GOT3 (cell line): Measurements from ENCODE around the gene ACTR6.
"Not testable (repeated sequence)": the region's sequence is repeated elsewhere in the genome, so short reads cannot be mapped to it uniquely, and the experiment has no call there.

Experiments
- DNase-seq: peaks from one replicate; lab custom pipeline; 2025; ENCODE audit warnings: mixed read lengths; lab: John Stamatoyannopoulos, UW

ACTR6 gene

GRCh38 chr12:100184549-100185145, 16.0 kb upstream of the ACTR6 start:
- no peak for DNase-seq

- DNase-seq = no peak
These were observed 15.2 kb upstream of the ACTR6 start for GRCh38 chr12:100185361-100185894.

GRCh38 chr12:100186071-100186470, 14.5 kb upstream of the ACTR6 start:
- DNase-seq = no peak

- DNase-seq = no peak
These were observed 13.5 kb upstream of the ACTR6 start for GRCh38 chr12:100187068-100187467.

GRCh38 chr12:100187857-100188519, 12.6 kb upstream of the ACTR6 start:
- no peak for DNase-seq

DNA sequence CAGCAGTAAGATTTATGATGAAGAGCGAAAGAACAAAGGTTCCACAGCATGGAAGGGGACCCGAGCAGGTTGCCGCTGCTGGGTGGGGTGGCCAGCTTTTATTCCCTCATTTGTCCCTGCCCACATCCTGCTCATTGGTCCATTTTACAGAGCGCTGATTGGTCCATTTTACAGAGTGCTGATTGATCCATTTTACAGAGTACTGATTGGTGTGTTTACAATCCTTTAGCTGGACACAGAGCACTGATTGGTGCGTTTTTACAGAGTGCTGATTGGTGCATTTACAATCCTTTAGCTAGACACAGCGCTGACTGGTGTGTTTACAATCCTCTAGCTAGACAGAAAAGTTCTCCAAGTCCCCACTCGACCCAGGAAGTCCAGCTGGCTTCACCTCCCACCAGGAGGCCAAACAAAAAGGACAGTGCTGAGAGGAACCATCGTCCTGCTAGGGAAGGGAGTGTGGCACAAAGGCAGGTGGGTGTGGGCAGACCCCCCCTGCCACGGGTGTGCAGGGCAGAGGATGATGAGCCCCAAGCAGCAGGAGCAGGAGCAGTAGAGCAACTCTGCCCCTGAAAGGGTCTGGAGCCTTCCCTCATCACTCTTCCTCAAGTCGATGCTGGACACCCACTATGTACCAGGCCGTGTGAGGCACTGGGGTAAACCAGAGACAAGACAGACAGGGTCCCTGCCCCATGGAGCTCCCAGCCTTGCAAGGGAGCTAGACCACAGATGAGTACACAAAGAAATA, 11.6 kb upstream of the ACTR6 start:
- DNase-seq = not testable (repeated sequence)

DNA sequence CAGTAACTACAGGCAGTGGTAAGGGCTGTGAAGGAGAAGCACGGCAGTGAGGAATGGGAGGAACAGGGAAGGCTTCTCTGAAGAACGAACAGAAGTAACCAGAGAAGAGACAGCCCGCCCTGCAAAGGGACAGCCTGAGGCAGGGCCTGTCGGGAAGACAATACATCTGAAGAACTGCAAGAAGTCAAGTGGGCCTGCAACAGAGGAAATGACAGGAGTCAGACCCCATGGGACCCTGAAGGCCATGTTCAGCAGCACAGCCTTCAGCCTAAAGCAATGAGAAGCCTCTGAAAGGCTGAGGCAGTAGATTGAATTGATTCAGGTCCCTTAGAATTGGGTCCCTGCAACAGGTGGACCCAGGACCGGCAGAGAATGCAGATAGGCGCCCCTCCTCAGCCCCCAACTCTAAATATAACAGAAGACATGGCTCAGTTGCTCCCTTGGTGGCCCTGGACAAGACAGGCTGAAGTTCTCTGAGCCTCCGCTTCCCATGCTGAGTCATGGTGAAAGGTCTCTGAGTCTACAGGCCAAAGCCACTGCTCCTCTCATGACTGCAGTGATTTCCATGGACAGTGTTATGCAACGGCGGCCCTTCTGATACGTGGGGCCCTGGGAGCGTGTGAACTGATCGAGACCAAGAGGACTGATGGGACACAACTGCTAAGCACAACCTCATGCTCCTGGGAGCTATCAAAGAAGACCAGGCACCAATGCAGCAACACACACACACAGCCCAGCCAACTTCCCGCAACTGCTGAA, 10.8 kb upstream of the ACTR6 start:
- DNase-seq = no peak

DNA sequence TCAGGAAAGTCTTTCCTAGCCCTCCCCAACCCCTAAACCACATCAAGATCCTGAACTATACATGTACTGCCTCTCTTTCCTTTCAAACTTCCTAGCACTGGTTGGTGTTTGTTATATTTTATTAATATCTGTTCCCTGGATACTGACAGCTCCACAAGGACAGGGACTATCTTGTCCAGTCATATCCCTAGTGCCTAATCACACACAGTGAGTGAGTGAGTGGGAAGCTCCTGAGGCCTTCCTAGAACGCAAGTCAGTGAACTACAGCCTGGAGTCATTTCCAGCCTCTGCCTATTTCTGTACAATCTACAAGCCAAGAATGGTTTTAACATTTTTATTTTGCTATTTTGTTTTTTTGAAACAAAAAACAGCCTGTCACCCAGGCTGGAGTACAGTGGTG, 7.5 kb upstream of the ACTR6 start:
- no peak for DNase-seq

DNA sequence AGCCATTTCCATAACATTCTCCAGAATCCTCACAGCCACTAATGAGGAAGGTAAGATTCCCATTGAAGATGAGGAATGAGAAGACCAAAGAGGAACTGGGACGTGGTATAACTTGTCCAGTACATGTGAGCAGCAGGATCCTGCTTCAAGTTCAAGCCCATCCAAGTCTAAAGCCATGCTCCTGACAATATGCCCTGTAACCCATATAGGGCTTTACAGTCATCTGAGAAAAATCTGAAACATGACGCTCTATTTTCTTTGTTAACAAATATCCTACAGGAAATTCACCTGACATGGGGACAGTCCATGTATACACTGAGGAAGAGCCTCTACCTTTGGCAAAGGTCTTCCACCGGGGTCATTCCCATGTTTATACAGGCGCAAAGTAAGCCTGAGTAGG, 3.1 kb upstream of the ACTR6 start:
- no peak for DNase-seq

DNA sequence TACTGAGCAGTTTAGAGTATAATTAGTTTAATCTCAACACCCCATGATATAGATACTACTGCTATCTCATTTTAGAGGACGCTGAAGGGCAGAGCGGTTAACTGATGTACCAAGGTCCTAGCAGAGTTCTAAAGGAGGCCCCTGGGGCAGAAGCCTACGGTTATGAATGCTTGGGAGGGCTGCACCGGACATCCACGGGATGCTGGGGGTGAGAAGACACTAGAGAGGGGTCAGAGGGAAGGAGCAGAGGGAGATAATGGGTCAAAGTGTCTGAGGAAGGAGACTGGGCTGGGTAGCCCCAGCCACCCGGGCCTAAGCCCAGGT, 1.6 kb upstream of the ACTR6 start:
- DNase-seq = no peak

DNA sequence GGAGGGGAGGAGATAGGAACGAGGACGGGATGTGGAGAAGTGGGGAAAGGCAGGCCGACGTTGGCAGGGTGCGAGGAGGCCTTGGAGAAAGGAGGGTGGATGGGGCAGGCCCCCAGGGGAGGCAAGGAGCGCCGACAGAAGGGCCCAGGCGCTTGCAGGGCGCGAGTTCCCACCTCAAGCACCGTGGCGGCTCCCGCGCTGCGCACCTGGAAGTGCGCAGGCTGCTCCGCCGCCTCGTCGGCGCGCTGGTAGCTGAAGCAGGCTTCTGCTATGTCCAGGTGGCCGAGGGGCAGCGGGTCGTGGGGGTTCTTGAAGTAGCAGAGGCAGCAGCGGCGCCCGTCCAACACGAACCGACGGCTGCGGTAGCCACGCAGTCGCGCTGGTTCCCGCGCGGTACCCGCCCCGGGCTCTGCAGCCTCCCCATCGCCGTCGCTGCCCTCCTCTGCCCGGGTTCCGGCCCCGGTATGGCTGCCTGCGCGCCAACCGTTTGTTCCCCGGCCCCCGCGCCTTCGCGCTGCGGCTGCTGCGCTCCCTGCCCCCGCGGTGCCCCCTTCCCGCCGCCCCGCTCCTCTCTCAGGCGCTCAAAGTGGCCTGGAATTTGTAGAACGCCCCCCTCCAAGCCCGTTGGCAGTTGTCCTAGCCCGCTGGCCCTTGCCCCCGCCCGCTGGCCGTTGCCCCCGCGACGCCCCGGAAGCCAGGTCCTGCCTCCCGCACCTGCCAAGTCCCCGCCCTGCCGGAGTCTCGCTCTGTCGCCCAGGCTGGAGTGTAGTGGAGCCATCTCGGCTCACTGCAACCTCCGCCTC, 1.1 kb upstream of the ACTR6 start:
- DNase-seq = no peak

GRCh38 chr12:100201604-100202423, 1.2 kb downstream of the ACTR6 start:
- DNase-seq = no peak

GRCh38 chr12:100207311-100207710, 6.7 kb downstream of the ACTR6 start:
- no peak for DNase-seq

DNA sequence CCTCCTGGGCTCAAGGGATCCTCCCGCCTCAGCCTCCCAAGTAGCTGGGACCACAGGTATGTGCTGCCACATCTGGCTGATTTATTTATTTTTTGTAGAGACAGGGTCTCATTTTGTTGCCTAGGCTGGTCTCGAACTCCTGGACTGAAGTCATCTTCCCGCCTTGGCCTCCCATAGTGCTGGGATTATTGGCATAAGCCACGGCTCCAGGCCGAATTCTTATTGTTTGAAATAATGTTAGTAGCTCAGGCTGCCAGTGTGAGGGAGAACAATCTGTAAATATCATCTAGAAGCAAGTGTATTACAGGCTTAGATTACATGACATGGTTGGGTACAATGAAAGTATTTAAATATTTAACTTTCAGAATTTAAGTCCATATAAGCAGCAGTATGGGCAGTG, 8.2 kb downstream of the ACTR6 start:
- no peak for DNase-seq

GRCh38 chr12:100211698-100212097, 11.1 kb downstream of the ACTR6 start:
- DNase-seq = no peak

DNA sequence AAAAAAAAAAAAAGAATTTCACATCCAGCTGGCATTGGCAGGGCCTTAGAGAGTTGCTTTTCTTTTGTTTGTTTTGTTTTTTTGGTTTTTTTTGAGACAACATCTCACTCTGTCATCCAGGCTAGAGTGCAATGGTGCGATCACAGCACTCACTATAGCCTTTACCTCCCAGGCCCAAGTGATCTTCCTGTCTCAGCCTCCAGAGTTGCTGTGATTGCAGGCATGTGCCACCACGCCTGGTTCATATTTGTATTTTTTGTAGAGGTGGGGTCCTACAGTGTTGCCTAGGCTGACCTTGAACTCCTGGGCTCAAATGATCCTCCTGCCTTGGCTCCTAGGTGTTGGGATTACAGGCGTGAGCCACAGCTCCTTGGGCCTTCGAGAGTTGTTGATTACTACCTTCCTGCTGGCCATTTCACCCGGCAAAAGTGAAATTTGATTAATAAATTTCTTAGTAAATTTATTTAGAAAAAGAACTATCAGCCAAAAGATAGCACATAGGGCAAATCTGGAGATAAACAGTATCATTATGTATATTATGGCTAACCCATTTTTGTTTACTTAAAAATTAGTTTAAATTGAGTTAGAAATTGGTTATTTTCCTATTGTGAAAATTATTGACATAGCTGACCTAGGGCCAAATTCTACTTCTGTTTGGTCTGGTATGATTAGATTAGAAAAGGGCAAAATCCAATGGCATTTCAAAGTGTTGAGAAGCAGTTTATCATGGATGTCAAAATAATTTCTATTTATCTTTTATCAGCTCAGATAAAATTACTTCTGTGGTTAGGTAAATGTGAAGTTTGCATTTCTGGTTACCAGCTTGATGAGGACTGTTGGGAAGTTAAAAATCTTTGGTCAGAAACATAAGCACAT, 12.6 kb downstream of the ACTR6 start:
- DNase-seq = no peak

GRCh38 chr12:100214518-100214917, 13.9 kb downstream of the ACTR6 start:
- DNase-seq = no peak

- no peak for DNase-seq
These were observed 14.6 kb downstream of the ACTR6 start for GRCh38 chr12:100215209-100215608.

DNA sequence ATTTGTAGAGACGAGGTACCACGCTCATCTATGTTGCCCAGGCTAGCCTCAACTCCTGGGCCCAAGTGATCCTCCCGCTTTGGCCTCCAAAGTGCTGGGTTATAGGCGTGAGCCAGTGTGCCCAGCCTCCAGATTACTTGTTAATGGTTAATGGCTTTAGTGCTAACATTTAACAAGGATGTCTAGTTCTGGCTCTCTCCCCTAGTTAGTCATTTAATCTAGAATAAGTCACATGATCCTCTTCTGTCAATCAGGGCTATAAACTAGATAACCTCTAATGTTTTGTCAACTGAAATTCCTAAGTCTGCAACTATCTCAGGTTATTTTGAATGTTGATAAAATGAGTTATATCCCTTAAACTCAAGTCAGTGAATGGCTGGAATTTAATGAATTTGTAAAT, 15.7 kb downstream of the ACTR6 start:
- no peak for DNase-seq
